WTC11 (cell line): ENCODE results near the gene LIMCH1.

Experiments
- ATF1 ChIP-seq: sonication (generic); formaldehyde crosslinking; IDR thresholded peaks from 2 replicates; pipeline ENCODE4 v1.8.1; 2023; ENCODE audit warnings: mild to moderate bottlenecking, moderate library complexity, missing genetic modification reagents
- CTCF ChIP-seq: fragments of 200-600 bp; IDR thresholded peaks from 2 replicates; pipeline ENCODE4 v1.8.0; 2022; ENCODE audit warnings: antibody characterized with exemption
- ESRRA ChIP-seq: sonication (generic); formaldehyde crosslinking; IDR thresholded peaks from 2 replicates; pipeline ENCODE4 v1.8.1; 2022; ENCODE audit warnings: mild to moderate bottlenecking, missing genetic modification reagents, borderline replicate concordance
- IRF2 ChIP-seq: sonication (generic); formaldehyde crosslinking; IDR thresholded peaks from 2 replicates; pipeline ENCODE4 v1.8.0; 2022; ENCODE audit warnings: low read depth, missing genetic modification reagents, borderline replicate concordance
- JUN ChIP-seq: sonication (generic); formaldehyde crosslinking; IDR thresholded peaks from 2 replicates; pipeline ENCODE4 v1.8.0; 2023; ENCODE audit warnings: mild to moderate bottlenecking, missing genetic modification reagents
- NR3C1 ChIP-seq: sonication (generic); formaldehyde crosslinking; conservative IDR thresholded peaks from 2 replicates; pipeline ENCODE4 v1.8.1; 2023; ENCODE audit warnings: low read depth, mild to moderate bottlenecking, missing genetic modification reagents
- RELA ChIP-seq: sonication (generic); formaldehyde crosslinking; IDR thresholded peaks from 2 replicates; pipeline ENCODE4 v1.8.1; 2022; ENCODE audit warnings: missing genetic modification reagents, mild to moderate bottlenecking, borderline replicate concordance
- TCF7 ChIP-seq: sonication (generic); formaldehyde crosslinking; IDR thresholded peaks from 2 replicates; pipeline ENCODE4 v1.8.0; 2022; ENCODE audit warnings: mild to moderate bottlenecking, low read depth, missing genetic modification reagents, moderate library complexity
- USF2 ChIP-seq: sonication (generic); formaldehyde crosslinking; IDR thresholded peaks from 2 replicates; pipeline ENCODE4 v1.8.1; 2023; ENCODE audit warnings: mild to moderate bottlenecking, missing genetic modification reagents, moderate library complexity
- ZNF263 ChIP-seq: sonication (generic); formaldehyde crosslinking; IDR thresholded peaks from 2 replicates; pipeline ENCODE4 v1.8.1; 2022; ENCODE audit warnings: low read depth, mild to moderate bottlenecking, moderate library complexity, missing genetic modification reagents
- ZNF281 ChIP-seq: sonication (generic); formaldehyde crosslinking; IDR thresholded peaks from 2 replicates; pipeline ENCODE4 v1.8.0; 2023; ENCODE audit warnings: mild to moderate bottlenecking, missing genetic modification reagents

GRCh38 chr4:41533680-41534079 is 4.3 kb upstream of the LIMCH1 start:
- TF ChIP-seq RELA (CRISPR knock-in tag) (no peak), CTCF (no peak), IRF2 (CRISPR knock-in tag) (no peak), ZNF281 (no peak), TCF7 (no peak), ESRRA (CRISPR knock-in tag) (no peak), JUN (CRISPR knock-in tag) (no peak), ATF1 (CRISPR knock-in tag) (no peak), NR3C1 (no peak), USF2 (no peak), ZNF263 (CRISPR knock-in tag) (no peak)
